Upper lobe of left lung (tissue), 6 donors: ENCODE data around the gene MRPL2. TPM values are rescaled to one million over a fixed set of nuclear protein-coding genes. Genes with fewer than 3 reads are reported as not detected.

Experiments
- ATAC-seq, 2 donors: fragments of 200-7000 bp; cut with Tn5 transposase; one replicate each; pipeline ENCODE4 v1.9.1; 2022; ENCODE audit warnings: mild to moderate bottlenecking in 2 of 2, moderate library complexity in 2 of 2; ENCODE audit not compliant: low FRiP score in 2 of 2
- DNase-seq, 2 donors: peaks; one replicate each; pipeline ENCODE4 v3.0.0-alpha.2; 2019 to 2020
- H3K27ac ChIP-seq, 4 donors: fragments of 200-600 bp; sonication (generic); one replicate each; pipeline ENCODE4 v1.5.1; 2016 to 2019
- H3K27me3 ChIP-seq, 4 donors: fragments of 200-600 bp; sonication (generic); one replicate each; pipeline ENCODE4 v1.5.1; 2017 to 2019
- H3K36me3 ChIP-seq, 4 donors: fragments of 200-600 bp; sonication (generic); one replicate each; pipeline ENCODE4 v1.5.1; 2016 to 2019
- H3K4me1 ChIP-seq, 4 donors: fragments of 200-600 bp; sonication (generic); one replicate each; pipeline ENCODE4 v1.5.1; 2018 to 2019
- H3K4me3 ChIP-seq, 4 donors: fragments of 200-600 bp; sonication (generic); one replicate each; pipeline ENCODE4 v1.5.1; 2017 to 2019; ENCODE audit warnings: mild to moderate bottlenecking in 2 of 4, moderate library complexity in 1 of 4
- H3K9me3 ChIP-seq, 4 donors: fragments of 200-600 bp; sonication (generic); one replicate each; pipeline ENCODE4 v1.5.1; 2018 to 2019
- CTCF ChIP-seq, 6 experiments: fragments of 450-650 bp in 4 of 6; fragments of 200-600 bp in 2 of 6; sonication (generic) in 2 of 6; IDR thresholded peaks; one replicate each; pipeline ENCODE4 v1.5.1; 2016 to 2019; ENCODE audit warnings: antibody characterized with exemption in 6 of 6
- EP300 ChIP-seq, 4 donors: sonication (generic); formaldehyde crosslinking; IDR thresholded peaks; one replicate each; pipeline ENCODE4 v1.5.1; 2017; ENCODE audit warnings: antibody characterized with exemption in 4 of 4, control low read depth in 2 of 4
- POLR2A ChIP-seq, 4 donors: fragments of 450-650 bp; IDR thresholded peaks; one replicate each; pipeline ENCODE4 v1.5.1; 2016 to 2017; ENCODE audit warnings: antibody characterized with exemption in 4 of 4, mild to moderate bottlenecking in 2 of 4
- POLR2AphosphoS5 ChIP-seq, 2 donors: sonication (generic); formaldehyde crosslinking; IDR thresholded peaks; one replicate each; pipeline ENCODE4 v1.5.1; 2017; ENCODE audit warnings: antibody characterized with exemption in 2 of 2
- WGBS, 2 donors: methylation state at CpG; one replicate each; pipeline ENCODE4 v1.1.5; 2017 to 2018; 5-methylcytosine and 5-hydroxymethylcytosine counted together
- total RNA-seq, 6 donors: library from RNA; depleted of rRNA in 4 of 6; stranded (reverse); fragments of >200 nt in 4 of 6; gene quantifications; one replicate each; pipeline versions ENCODE4 v1.1.0 to v1.2.1, GENCODE V29; 2016 to 2021
- donor health status: DM: no; HTN: no; CAD: no; lungs with moderate emphysema.
- donor health status: DM: no; HTN: yes; CAD: no; lungs with severe emphysema.

The MRPL2 gene
- total RNA-seq, 6 donors from 2014 or later: 17.2 to 58.2 (median 30.7) TPM

GRCh38 chr6:43007126-43007525, 52.1 kb downstream of the MRPL2 start:
- Histone ChIP-seq H3K4me1 (peaks cover 0 to under 1% (median 0%) of the 10 kb centered on the region in 4 donors), H3K27ac (no peak overlapping the region), H3K36me3 (peaks cover 8 to 70% (median 61%) of the 10 kb centered on the region in 4 donors), H3K9me3 (no peaks in the 10 kb centered on the region), H3K27me3 (no peaks in the 10 kb centered on the region), H3K4me3 (no peak overlapping the region)
- ATAC-seq: no peak
- WGBS, 2 donors: 88 to 96% methylated on average over 6 to 9 of the region's 9 CpGs
- TF ChIP-seq POLR2A (IDR thresholded peaks at IDR 0.05) (no peak), EP300 (IDR thresholded peaks at IDR 0.05) (no peak), POLR2AphosphoS5 (IDR thresholded peaks at IDR 0.05) (no peak)
- no peak for DNase-seq

DNA sequence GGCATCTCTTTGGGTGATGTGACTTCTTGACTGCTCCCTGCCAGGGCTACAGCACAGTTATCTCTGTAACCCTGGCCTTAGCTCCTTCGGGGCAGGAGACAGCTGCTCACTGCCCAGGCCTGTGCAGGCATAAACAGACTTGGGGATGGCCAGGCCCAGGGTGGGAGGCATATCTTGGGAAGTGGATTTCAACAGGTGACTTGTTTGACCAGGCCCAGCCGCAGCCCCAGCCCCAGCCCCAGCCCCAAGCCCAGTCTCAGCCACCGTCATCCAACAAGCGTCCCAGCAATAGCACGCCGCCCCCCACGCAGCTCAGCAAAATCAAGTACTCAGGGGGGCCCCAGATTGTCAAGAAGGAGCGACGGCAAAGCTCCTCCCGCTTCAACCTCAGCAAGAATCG, 53.0 kb downstream of the MRPL2 start:
- no peaks in the 10 kb centered on the region for H3K9me3 ChIP-seq
- DNase-seq (peak in 1 of 2 donors; percentile 56), ATAC-seq (no peak)
- no peak overlapping the region for H3K27ac ChIP-seq
- 95 to 96% methylated on average over 5 to 11 of the region's 11 CpGs for WGBS, 2 donors
- TF ChIP-seq EP300 (IDR thresholded peaks at IDR 0.05) (no peak), CTCF (IDR thresholded peaks at IDR 0.05) (no peak), POLR2A (IDR thresholded peaks at IDR 0.05) (no peak), POLR2AphosphoS5 (IDR thresholded peaks at IDR 0.05) (no peak)
- H3K4me1 ChIP-seq: no peaks in the 10 kb centered on the region
- H3K4me3 ChIP-seq: no peak overlapping the region
- H3K27me3 ChIP-seq: no peaks in the 10 kb centered on the region
- H3K36me3 ChIP-seq: peaks cover 8 to 61% (median 52%) of the 10 kb centered on the region in 4 donors

GRCh38 chr6:43005844-43006243, 53.4 kb downstream of the MRPL2 start:
- H3K4me1 ChIP-seq: no peaks in the 10 kb centered on the region
- 91 to 92% methylated on average over 5 of the region's 5 CpGs for WGBS, 2 donors
- DNase-seq (no peak), ATAC-seq (no peak)
- H3K9me3 ChIP-seq: no peaks in the 10 kb centered on the region
- no peaks in the 10 kb centered on the region for H3K27me3 ChIP-seq
- H3K36me3 ChIP-seq: peaks cover 8 to 57% (median 48%) of the 10 kb centered on the region in 4 donors
- no peak overlapping the region for H3K4me3 ChIP-seq
- TF ChIP-seq CTCF (IDR thresholded peaks at IDR 0.05) (no peak), POLR2A (IDR thresholded peaks at IDR 0.05) (no peak), POLR2AphosphoS5 (IDR thresholded peaks at IDR 0.05) (no peak), EP300 (IDR thresholded peaks at IDR 0.05) (no peak)
- no peak overlapping the region for H3K27ac ChIP-seq

Other genes starting within 250 kb of the MRPL2 start
- 10 to 100 TPM; 41.7 to 81.5 (median 58.2) TPM for gene RPL7L1, start 179.8 kb downstream of the MRPL2 start, total RNA-seq
- 10 to 100 TPM in 1 of 6 donors, 1 to 10 TPM in 3, not detected in 2; 3.3 to 10.7 (median 7.1) TPM for gene PTCRA, start 143.4 kb downstream of the MRPL2 start, total RNA-seq
- 10 to 100 TPM; 32.4 to 95.2 (median 50.3) TPM for gene CNPY3, start 130.0 kb downstream of the MRPL2 start, total RNA-seq
- gene GNMT, start 98.7 kb downstream of the MRPL2 start, total RNA-seq: 10 to 100 TPM in 1 of 6 donors, 1 to 10 TPM in 4, not detected in 1; 1.9 to 10.5 (median 8.5) TPM
- gene PEX6, start 80.3 kb downstream of the MRPL2 start, total RNA-seq: 10 to 100 TPM in 5 of 6 donors, 1 to 10 TPM in 1; 6.5 to 36.7 (median 21.0) TPM
- gene PPP2R5D, start 74.9 kb downstream of the MRPL2 start, total RNA-seq: 10 to 100 TPM; 22.8 to 45.1 (median 27.3) TPM
- gene MEA1, start 45.5 kb downstream of the MRPL2 start, total RNA-seq: 10 to 100 TPM; 32.1 to 52.6 (median 43.0) TPM
- gene KLHDC3, start 45.2 kb downstream of the MRPL2 start, total RNA-seq: 10 to 100 TPM; 36.7 to 74.0 (median 59.3) TPM
- 10 to 100 TPM; 32.0 to 77.2 (median 45.9) TPM for gene RRP36, start 37.8 kb downstream of the MRPL2 start, total RNA-seq
- gene CUL7, start 5.6 kb downstream of the MRPL2 start, total RNA-seq: 10 to 100 TPM; 16.0 to 35.6 (median 20.4) TPM
- 100 to 1,000 TPM in 1 of 6 donors, 10 to 100 TPM in 5; 31.2 to 155 (median 37.7) TPM for gene KLC4, start 197 bp upstream of the MRPL2 start, total RNA-seq
- gene PTK7, start 16.9 kb upstream of the MRPL2 start, total RNA-seq: 100 to 1,000 TPM in 2 of 6 donors, 10 to 100 TPM in 4; 68.6 to 180 (median 89.4) TPM
- 10 to 100 TPM; 25.1 to 40.6 (median 30.8) TPM for gene SRF, start 111.8 kb upstream of the MRPL2 start, total RNA-seq
- gene CUL9, start 122.8 kb upstream of the MRPL2 start, total RNA-seq: 100 to 1,000 TPM in 1 of 6 donors, 10 to 100 TPM in 5; 26.9 to 105 (median 47.5) TPM
- gene DNPH1, start 170.0 kb upstream of the MRPL2 start, total RNA-seq: 10 to 100 TPM; 15.7 to 63.4 (median 44.4) TPM
- gene TTBK1, start 184.0 kb upstream of the MRPL2 start, total RNA-seq: under 1 TPM in 4 of 6 donors, not detected in 2; 0.06 to 0.20 (median 0.11) TPM
- gene SLC22A7, start 238.8 kb upstream of the MRPL2 start, total RNA-seq: not detected
- 1 to 10 TPM in 1 of 6 donors, not detected in 5; 1.5 TPM for gene CRIP3, start 249.4 kb upstream of the MRPL2 start, total RNA-seq